PC-3 (cell line): ENCODE measurements around the gene MYO10. TPM values are rescaled to one million over a fixed set of nuclear protein-coding genes. Genes with fewer than 3 reads are reported as not detected.

Experiments used
- ATAC-seq: fragments of 200-7000 bp; cut with Tn5 transposase; 2 replicates; pipeline ENCODE4 v1.9.1; 2020; ENCODE audit warnings: mild to moderate bottlenecking, moderate library complexity
- BruUV-seq: library from RNA; stranded (reverse); fragments of 400-500 nt; replicated peaks from 2 replicates; lab custom pipeline; 2021; lab: Mats Ljungman, UMichigan
- CTCF ChIA-PET: fragments of 300-600 bp; sonication (Branson Sonifier 250); formaldehyde crosslinking; loops from one replicate; lab custom pipeline; 2022; ENCODE audit warnings: antibody characterized with exemption; lab: Charles Lee
- POLR2A ChIA-PET: fragments of 300-600 bp; sonication (Branson Sonifier 250); formaldehyde crosslinking; loops from one replicate; lab custom pipeline; 2022; ENCODE audit warnings: antibody characterized with exemption; ENCODE audit not compliant: unreplicated experiment; lab: Charles Lee
- DNase-seq: peaks from one replicate; pipeline ENCODE4 v3.0.0-alpha.2; 2015
- H2AFZ ChIP-seq: fragments of 300-600 bp; sonication (generic); 2 replicates; pipeline ENCODE4 v1.6.0; 2016; ENCODE audit warnings: antibody characterized with exemption, low read length
- H3F3A ChIP-seq: fragments of 300-600 bp; sonication (generic); one replicate; pipeline ENCODE4 v1.6.0; 2017; ENCODE audit warnings: antibody characterized with exemption, low read length, control low read depth, mild to moderate bottlenecking; ENCODE audit not compliant: unreplicated experiment
- H3K27ac ChIP-seq: fragments of 300-600 bp; sonication (generic); 2 replicates; pipeline ENCODE4 v1.5.1; 2016; ENCODE audit warnings: mild to moderate bottlenecking, low read length
- H3K27me3 ChIP-seq: fragments of 300-600 bp; sonication (generic); 2 replicates; pipeline ENCODE4 v1.6.1; 2016; ENCODE audit warnings: low read length, mixed read lengths
- H3K36me3 ChIP-seq: fragments of 300-600 bp; sonication (generic); 2 replicates; pipeline ENCODE4 v1.6.1; 2016; ENCODE audit warnings: low read depth, mixed run types, low read length, mixed read lengths
- H3K4me1 ChIP-seq: fragments of 300-600 bp; sonication (generic); 2 replicates; pipeline ENCODE4 v1.5.1; 2016; ENCODE audit warnings: low read length; ENCODE audit not compliant: insufficient read depth
- H3K4me2 ChIP-seq: fragments of 300-600 bp; sonication (generic); 2 replicates; pipeline ENCODE4 v1.6.0; 2016; ENCODE audit warnings: low read length
- H3K4me3 ChIP-seq: fragments of 300-600 bp; sonication (generic); 2 replicates; pipeline ENCODE4 v1.5.1; 2016; ENCODE audit warnings: mild to moderate bottlenecking, low read length, mixed read lengths
- H3K79me2 ChIP-seq: fragments of 300-600 bp; sonication (generic); 2 replicates; pipeline ENCODE4 v1.6.1; 2017; ENCODE audit warnings: low read length, mixed read lengths
- H3K9ac ChIP-seq: fragments of 300-600 bp; sonication (generic); 2 replicates; pipeline ENCODE4 v1.6.0; 2016; ENCODE audit warnings: mild to moderate bottlenecking, low read length
- H3K9me2 ChIP-seq: fragments of 300-600 bp; sonication (generic); replicated peaks from 2 replicates; pipeline ENCODE4 v1.6.1; 2016; ENCODE audit warnings: mixed run types, low read length, mixed read lengths
- H3K9me3 ChIP-seq: fragments of 300-600 bp; sonication (generic); 2 replicates; pipeline ENCODE4 v1.6.1; 2016; ENCODE audit warnings: low read length, mixed read lengths
- H4K20me1 ChIP-seq: fragments of 300-600 bp; sonication (generic); 2 replicates; pipeline ENCODE4 v1.6.1; 2016; ENCODE audit warnings: low read length, mixed read lengths
- CTCF ChIP-seq: fragments of 300-600 bp; sonication (generic); conservative IDR thresholded peaks from 2 replicates; pipeline ENCODE4 v1.5.1; 2017; ENCODE audit warnings: antibody characterized with exemption, low read depth, mild to moderate bottlenecking, low read length
- EZH2 ChIP-seq: fragments of 300-600 bp; sonication (generic); IDR thresholded peaks from one replicate; pipeline ENCODE4 v1.6.1; 2017; ENCODE audit warnings: antibody characterized with exemption, mild to moderate bottlenecking, low read length; ENCODE audit not compliant: unreplicated experiment
- EZH2phosphoT487 ChIP-seq: fragments of 300-600 bp; sonication (generic); IDR thresholded peaks from 2 replicates; pipeline ENCODE4 v1.6.1; 2018; ENCODE audit warnings: mild to moderate bottlenecking, antibody characterized with exemption, low read length, borderline replicate concordance
- intact Hi-C: fragments of 100-400 bp; cut with micrococcal nuclease; formaldehyde crosslinking; loops from 2 replicates; pipeline ENCODE4 v1.9.0; 2023
- total RNA-seq: library from RNA; depleted of rRNA; stranded (reverse); fragments of >200 nt; gene quantifications from 2 replicates; pipeline ENCODE4 v1.2.3, GENCODE V29; 2014

MYO10 gene
- total RNA-seq, 1 experiment from 2014 or later = 52.3 TPM

GRCh38 chr5:16866795-16867576 is 69.1 kb downstream of the MYO10 start:
- Histone ChIP-seq H3K4me2 (no peak overlapping the region), H3K4me1 (peaks cover 35% of the 10 kb centered on the region), H3K36me3 (peaks cover 4% of the 10 kb centered on the region; the same call in 1 of the 2 replicates), H3K4me3 (no peak overlapping the region), H3K9me2 (no peaks in the 10 kb centered on the region), H3K27me3 (no peaks in the 10 kb centered on the region), H3K9ac (no peak overlapping the region), H4K20me1 (no peaks in the 10 kb centered on the region), H3K79me2 (peaks cover 75% of the 10 kb centered on the region), H3F3A (peaks cover 4% of the 10 kb centered on the region), H2AFZ (no peak overlapping the region), H3K27ac (no peak overlapping the region), H3K9me3 (no peaks in the 10 kb centered on the region)
- ATAC-seq (no peak), DNase-seq (no peak)
- no peak for TF ChIP-seq CTCF
- TF ChIP-seq EZH2phosphoT487 = no peak
- no peak for TF ChIP-seq EZH2
- POLR2A ChIA-PET = no interaction called here
- intact Hi-C loops = no loop called here
- BruUV-seq = no TSS peak
- CTCF ChIA-PET = no interaction called here

- H3K36me3 ChIP-seq = peaks cover 4% of the 10 kb centered on the region; the same call in 1 of the 2 replicates
- H4K20me1 ChIP-seq = no peaks in the 10 kb centered on the region
- H2AFZ ChIP-seq = no peak overlapping the region
- H3K4me3 ChIP-seq = no peak overlapping the region
- no peak for DNase-seq
- H3K27ac ChIP-seq = no peak overlapping the region
- ChIA-PET CTCF (no interaction called here), POLR2A (no interaction called here)
- no peak overlapping the region for H3K9ac ChIP-seq
- intact Hi-C loops = no loop called here
- H3K9me2 ChIP-seq = no peaks in the 10 kb centered on the region
- H3K9me3 ChIP-seq = no peaks in the 10 kb centered on the region
- no peak for ATAC-seq
- peaks cover 4% of the 10 kb centered on the region for H3F3A ChIP-seq
- TF ChIP-seq EZH2 (no peak), CTCF (no peak), EZH2phosphoT487 (no peak)
- peaks cover 78% of the 10 kb centered on the region for H3K79me2 ChIP-seq
- no peak overlapping the region for H3K4me2 ChIP-seq
- peaks cover 28% of the 10 kb centered on the region for H3K4me1 ChIP-seq
- no TSS peak for BruUV-seq
- H3K27me3 ChIP-seq = no peaks in the 10 kb centered on the region
Observed at GRCh38 chr5:16866273-16866672, 69.8 kb downstream of the MYO10 start.

- TF ChIP-seq EZH2phosphoT487 = no peak
- no peak for TF ChIP-seq CTCF
- TF ChIP-seq EZH2 = no peak
- CTCF ChIA-PET = no interaction called here
- DNase-seq (no peak), ATAC-seq (no peak)
- H3K4me1 ChIP-seq = peaks cover 18% of the 10 kb centered on the region
- H4K20me1 ChIP-seq = no peaks in the 10 kb centered on the region
- H2AFZ ChIP-seq = no peak overlapping the region
- no peak overlapping the region for H3K27ac ChIP-seq
- intact Hi-C loops = no loop called here
- no peaks in the 10 kb centered on the region for H3K27me3 ChIP-seq
- H3K4me3 ChIP-seq = no peak overlapping the region
- no peaks in the 10 kb centered on the region for H3K9me3 ChIP-seq
- H3K4me2 ChIP-seq = no peak overlapping the region
- no peak overlapping the region for H3K9ac ChIP-seq
- no TSS peak for BruUV-seq
- peaks cover 4% of the 10 kb centered on the region; the same call in 1 of the 2 replicates for H3K36me3 ChIP-seq
- H3F3A ChIP-seq = peaks cover 3% of the 10 kb centered on the region
- POLR2A ChIA-PET = no interaction called here
- H3K9me2 ChIP-seq = no peaks in the 10 kb centered on the region
- peaks cover 81% of the 10 kb centered on the region for H3K79me2 ChIP-seq
Observed at GRCh38 chr5:16865151-16865550, 70.9 kb downstream of the MYO10 start.
